B cell (primary cell): ENCODE measurements around the gene IL4R. TPM values are rescaled to one million over a fixed set of nuclear protein-coding genes. Genes with fewer than 3 reads are reported as not detected.
A peak's percentile ranks its signal among the peaks of the same experiment; 100 is the strongest.

Source experiments
- ATAC-seq: fragments of 200-7000 bp; cut with Tn5 transposase; one replicate; pipeline ENCODE4 v1.10.0; 2021; ENCODE audit warnings: low read depth, mild to moderate bottlenecking, moderate number of reproducible peaks, moderate library complexity
- CTCF ChIA-PET: fragments of 350-600 bp; sonication (Branson Sonifier 250); formaldehyde crosslinking; loops from one replicate; lab custom pipeline; 2021; ENCODE audit warnings: antibody characterized with exemption, inconsistent platforms; lab: Charles Lee
- POLR2A ChIA-PET: fragments of 350-600 bp; sonication (Branson Sonifier 250); formaldehyde crosslinking; loops from one replicate; lab custom pipeline; 2021; ENCODE audit warnings: antibody characterized with exemption; lab: Charles Lee
- DNase-seq: peaks from one replicate; pipeline ENCODE4 v3.0.0; 2013
- H2AFZ ChIP-seq: 2 replicates; pipeline ENCODE4 v1.6.1; 2012; ENCODE audit warnings: mild to moderate bottlenecking, low read depth, low read length; ENCODE audit not compliant: insufficient read depth, poor library complexity, severe bottlenecking
- H3K27ac ChIP-seq, 2 donors: 1 replicate in 1 of 2; 2 replicates in 1 of 2; pipeline ENCODE4 v1.5.1; 2012 to 2013; ENCODE audit warnings: low read length in 2 of 2, mild to moderate bottlenecking in 2 of 2, moderate library complexity in 1 of 2
- H3K27me3 ChIP-seq, 4 experiments: fragments of 200-600 bp in 1 of 4; sonication (generic) in 1 of 4; replicated peaks in 1 of 4; 1 replicate in 2 of 4; 2 replicates in 2 of 4; pipeline versions ENCODE4 v1.6.1 to v1.7.0; 2013 to 2016; ENCODE audit warnings: low read length in 3 of 4, mild to moderate bottlenecking in 2 of 4, mixed read lengths in 1 of 4, moderate library complexity in 1 of 4; ENCODE audit not compliant: insufficient read depth in 4 of 4, control insufficient read depth in 3 of 4; ENCODE audit errors: control extremely low read depth in 1 of 4
- H3K36me3 ChIP-seq, 2 experiments: replicated peaks in 1 of 2; 1 replicate in 1 of 2; 2 replicates in 1 of 2; pipeline versions ENCODE4 v1.6.1 to v1.7.1; 2013; ENCODE audit warnings: low read length in 1 of 2; ENCODE audit not compliant: insufficient read depth in 2 of 2, control insufficient read depth in 1 of 2; ENCODE audit errors: control extremely low read depth in 1 of 2, extremely low read depth in 1 of 2
- H3K4me1 ChIP-seq, 2 donors: fragments of 200-600 bp in 1 of 2; sonication (generic) in 1 of 2; 1 replicate in 1 of 2; 2 replicates in 1 of 2; pipeline versions ENCODE4 v1.5.1 to v1.6.1; 2013 to 2017; ENCODE audit warnings: low read length in 2 of 2; ENCODE audit not compliant: control insufficient read depth in 2 of 2, insufficient read depth in 2 of 2
- H3K4me2 ChIP-seq: replicated peaks from 2 replicates; pipeline ENCODE3; 2012; ENCODE audit warnings: mild to moderate bottlenecking, low read depth, low read length; ENCODE audit not compliant: poor library complexity, severe bottlenecking
- H3K4me3 ChIP-seq, 5 experiments: fragments of 200-600 bp in 1 of 5; sonication (generic) in 1 of 5; 1 replicate in 3 of 5; 2 replicates in 2 of 5; pipeline versions ENCODE4 v1.5.1 to v1.7.0; 2011 to 2016; ENCODE audit warnings: low read length in 4 of 5, mild to moderate bottlenecking in 4 of 5, low read depth in 2 of 5, control low read depth in 1 of 5, moderate library complexity in 1 of 5; ENCODE audit not compliant: insufficient read depth in 1 of 5; ENCODE audit errors: control extremely low read depth in 1 of 5, extremely low read depth in 1 of 5
- H3K79me2 ChIP-seq: fragments of 200-600 bp; sonication (generic); one replicate; pipeline ENCODE4 v1.6.0; 2016; ENCODE audit warnings: low read length; ENCODE audit not compliant: control insufficient read depth, insufficient read depth
- H3K9ac ChIP-seq: fragments of 200-600 bp; sonication (generic); 2 replicates; pipeline ENCODE4 v1.6.1; 2017; ENCODE audit warnings: mild to moderate bottlenecking, low read length, moderate library complexity
- H3K9me3 ChIP-seq, 3 donors: one replicate each; pipeline versions ENCODE4 v1.6.1 to v1.7.1; 2013; ENCODE audit warnings: low read length in 2 of 3; ENCODE audit not compliant: control insufficient read depth in 2 of 3, insufficient read depth in 1 of 3; ENCODE audit errors: control extremely low read depth in 1 of 3
- H4K20me1 ChIP-seq: 2 replicates; pipeline ENCODE4 v1.6.0; 2012; ENCODE audit warnings: mild to moderate bottlenecking, low read length; ENCODE audit not compliant: insufficient read depth, control insufficient read depth, poor library complexity, severe bottlenecking
- H3K27ac Mint-ChIP-seq: one replicate; pipeline ENCODE4 v1.8.0; 2021; ENCODE audit warnings: mixed read lengths
- H3K27me3 Mint-ChIP-seq: one replicate; pipeline ENCODE4 v1.8.0; 2021; ENCODE audit warnings: mixed read lengths
- H3K4me1 Mint-ChIP-seq: one replicate; pipeline ENCODE4 v1.8.0; 2021; ENCODE audit warnings: mixed read lengths
- H3K4me3 Mint-ChIP-seq: one replicate; pipeline ENCODE4 v1.8.0; 2021; ENCODE audit warnings: mixed read lengths
- H3K9me3 Mint-ChIP-seq: one replicate; pipeline ENCODE4 v1.8.0; 2022; ENCODE audit warnings: mixed read lengths; ENCODE audit not compliant: insufficient read depth
- EZH2 ChIP-seq: IDR thresholded peaks from 2 replicates; pipeline ENCODE4 v1.6.1; 2012; ENCODE audit warnings: borderline replicate concordance, low read depth, mild to moderate bottlenecking, moderate library complexity, low read length; ENCODE audit not compliant: insufficient read depth, poor library complexity, severe bottlenecking
- WGBS: methylation state at CpG from one replicate; pipeline ENCODE4 v1.1.5; 2013; ENCODE audit warnings: missing lambda C conversion rate; ENCODE audit not compliant: insufficient coverage; 5-methylcytosine and 5-hydroxymethylcytosine counted together
- intact Hi-C: fragments of 100-400 bp; cut with micrococcal nuclease; formaldehyde crosslinking; loops from one replicate; pipeline ENCODE4 v1.10.0; 2022
- polyA plus RNA-seq: library from polyadenylated mRNA; depleted of rRNA; stranded (reverse); fragments of >200 nt; gene quantifications from 2 replicates; pipeline ENCODE4 v1.2.3, GENCODE V29; 2012
- total RNA-seq, 2 donors: library from RNA; stranded (reverse); fragments of 120-200 nt in 1 of 2; gene quantifications; 1 replicate in 1 of 2; 2 replicates in 1 of 2; pipeline versions ENCODE4 v1.2.3 to v1.2.4, GENCODE V29; 2013 to 2022
- TF ChIP-seq, protein P1 (sequence below): fragments of 200-600 bp; IDR thresholded peaks from one replicate; pipeline ENCODE4 v1.8.0; 2022; ENCODE audit warnings: antibody characterized with exemption, mild to moderate bottlenecking

Gene IL4R
- total and polyA plus RNA-seq, 2 donors (not counting 1 experiment from before 2014, with no cell fraction given), result 311 to 966 TPM

- intact Hi-C loops, result loop anchor here (1.0 to 2.0 kb wide), 6 partner anchors 34 to 213 kb away; partner anchors contain the start of genes IL21R and NSMCE1
- Mint-ChIP-seq H3K27ac (peak overlapping the region; percentile 96), H3K4me3 (peak overlapping the region; percentile 78), H3K9me3 (peaks cover 2% of the 10 kb centered on the region), H3K27me3 (no peaks in the 10 kb centered on the region), H3K4me1 (peaks cover 57% of the 10 kb centered on the region)
- peaks cover 6% of the 10 kb centered on the region for H4K20me1 ChIP-seq
- ChIA-PET CTCF (interaction anchor here (0.8 to 6.1 kb wide), 49 partner anchors 7 to 258 kb away, joined by 3 to 121 read pairs (median 6); partner anchors contain the start of genes IL21R and KDM8), POLR2A (interaction anchor here (0.7 to 3.2 kb wide), 12 partner anchors 11 to 214 kb away, joined by 3 to 20 read pairs (median 6); partner anchors contain the start of gene IL21R)
- no peak overlapping the region for H3K9ac ChIP-seq
- peaks cover 7% of the 10 kb centered on the region for H3K79me2 ChIP-seq
- no peak for ATAC-seq
- no peak for DNase-seq
- no peaks in the 10 kb centered on the region for H3K27me3 ChIP-seq
- H3K4me3 ChIP-seq, result no peak overlapping the region
- no peak overlapping the region for H2AFZ ChIP-seq
- H3K36me3 ChIP-seq, result peaks cover 4 to 10% of the 10 kb centered on the region in 2 experiments
- H3K4me1 ChIP-seq, result peaks cover 43 to 63% of the 10 kb centered on the region in 2 donors
- H3K9me3 ChIP-seq, result peaks cover 2 to 9% (median 8%) of the 10 kb centered on the region in 3 donors
- TF ChIP-seq EZH2, result no peak
- TF ChIP-seq, protein P1, sequence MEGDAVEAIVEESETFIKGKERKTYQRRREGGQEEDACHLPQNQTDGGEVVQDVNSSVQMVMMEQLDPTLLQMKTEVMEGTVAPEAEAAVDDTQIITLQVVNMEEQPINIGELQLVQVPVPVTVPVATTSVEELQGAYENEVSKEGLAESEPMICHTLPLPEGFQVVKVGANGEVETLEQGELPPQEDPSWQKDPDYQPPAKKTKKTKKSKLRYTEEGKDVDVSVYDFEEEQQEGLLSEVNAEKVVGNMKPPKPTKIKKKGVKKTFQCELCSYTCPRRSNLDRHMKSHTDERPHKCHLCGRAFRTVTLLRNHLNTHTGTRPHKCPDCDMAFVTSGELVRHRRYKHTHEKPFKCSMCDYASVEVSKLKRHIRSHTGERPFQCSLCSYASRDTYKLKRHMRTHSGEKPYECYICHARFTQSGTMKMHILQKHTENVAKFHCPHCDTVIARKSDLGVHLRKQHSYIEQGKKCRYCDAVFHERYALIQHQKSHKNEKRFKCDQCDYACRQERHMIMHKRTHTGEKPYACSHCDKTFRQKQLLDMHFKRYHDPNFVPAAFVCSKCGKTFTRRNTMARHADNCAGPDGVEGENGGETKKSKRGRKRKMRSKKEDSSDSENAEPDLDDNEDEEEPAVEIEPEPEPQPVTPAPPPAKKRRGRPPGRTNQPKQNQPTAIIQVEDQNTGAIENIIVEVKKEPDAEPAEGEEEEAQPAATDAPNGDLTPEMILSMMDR, result peak; percentile 63
- H3K27ac ChIP-seq, result peak overlapping the region; percentile 97
- 49% methylated on average over 5 of the region's 9 CpGs for WGBS
- H3K4me2 ChIP-seq, result peak overlapping the region; percentile 64
These were observed 54.6 kb downstream of the IL4R start for GRCh38 chr16:27368358-27368722.

GRCh38 chr16:27369806-27370205 is 56.0 kb downstream of the IL4R start:
- Mint-ChIP-seq H3K4me1 (peaks cover 48% of the 10 kb centered on the region), H3K4me3 (no peak overlapping the region), H3K27ac (peak overlapping the region; percentile 78), H3K9me3 (peaks cover 2% of the 10 kb centered on the region), H3K27me3 (no peaks in the 10 kb centered on the region)
- POLR2A ChIA-PET, result no interaction called here
- Histone ChIP-seq H3K27ac (peak overlapping the region in 1 of 2 donors; percentile 11), H3K9ac (no peak overlapping the region), H3K4me1 (peaks cover 57 to 74% of the 10 kb centered on the region in 2 donors), H3K79me2 (peaks cover 7% of the 10 kb centered on the region), H3K36me3 (no peaks in the 10 kb centered on the region), H3K4me2 (no peak overlapping the region), H4K20me1 (no peaks in the 10 kb centered on the region), H3K4me3 (no peak overlapping the region), H2AFZ (no peak overlapping the region), H3K9me3 (peaks cover 2 to 9% (median 8%) of the 10 kb centered on the region in 3 donors), H3K27me3 (no peaks in the 10 kb centered on the region)
- TF ChIP-seq, protein P1, result no peak
- no peak for TF ChIP-seq EZH2
- intact Hi-C loops, result loop anchor here (2.0 kb wide), 1 partner anchor 81 kb away; no protein-coding TSS in a partner anchor
- CTCF ChIA-PET, result interaction anchor here (1.5 to 6.1 kb wide), 6 partner anchors 28 to 191 kb away, joined by 3 to 121 read pairs (median 24); no protein-coding TSS in a partner anchor
- DNase-seq, result no peak
- WGBS, result 98% methylated on average over 3 of the region's 3 CpGs
- ATAC-seq, result no peak
